ENCODE measurements around the gene CDH20.

- no peak for TF ChIP-seq CTCF (IDR thresholded peaks at IDR 0.05; ENCODE audit: low read depth, low read length, poor library complexity, severe bottlenecking)
- no peak for TF ChIP-seq EZH2phosphoT487 (IDR thresholded peaks at IDR 0.05; ENCODE audit: borderline replicate concordance, low read length)
Measured at GRCh38 chr18:61394983-61395382, 61.8 kb downstream of the CDH20 start.

All from DOHH2 (cell line).